GM12878 (cell line): ENCODE measurements around the gene DNAJB4. TPM values are rescaled to one million over a fixed set of nuclear protein-coding genes. Genes with fewer than 3 reads are reported as not detected.

Experiments
- ATF2 ChIP-seq: IDR thresholded peaks from 2 replicates; pipeline ENCODE4 v1.6.1; 2012; ENCODE audit warnings: low read length, inconsistent platforms
- ATF3 ChIP-seq: IDR thresholded peaks from 2 replicates; pipeline ENCODE4 v1.6.1; 2011; ENCODE audit warnings: low read depth, mild to moderate bottlenecking, low read length, moderate library complexity, borderline replicate concordance; ENCODE audit errors: extremely low read depth
- BCL11A ChIP-seq: IDR thresholded peaks from 2 replicates; pipeline ENCODE4 v1.6.1; 2011; ENCODE audit warnings: low read depth, low read length
- BCL3 ChIP-seq: IDR thresholded peaks from 2 replicates; pipeline ENCODE4 v1.6.1; 2011; ENCODE audit warnings: borderline replicate concordance, low read depth, mild to moderate bottlenecking, moderate library complexity, low read length; ENCODE audit not compliant: insufficient read depth, poor library complexity, severe bottlenecking
- CBX5 ChIP-seq: sonication (generic); IDR thresholded peaks from 2 replicates; pipeline ENCODE4 v1.6.1; 2016; ENCODE audit warnings: low read depth, moderate library complexity, mild to moderate bottlenecking, inconsistent platforms
- EED ChIP-seq: sonication (generic); IDR thresholded peaks from 2 replicates; pipeline ENCODE4 v1.6.1; 2016; ENCODE audit warnings: antibody characterized with exemption, low read depth
- EP300 ChIP-seq, 2 experiments: fragments of 150-350 bp in 1 of 2; IDR thresholded peaks; 2 replicates each; pipeline ENCODE4 v1.6.1; 2011 to 2012; ENCODE audit warnings: low read depth in 2 of 2, low read length in 2 of 2, borderline replicate concordance in 1 of 2, improper control_type of control experiment in 1 of 2, inconsistent platforms in 1 of 2; ENCODE audit not compliant: control insufficient read depth in 1 of 2
- ETV6 ChIP-seq, 2 experiments: fragments of 450-650 bp in 1 of 2; IDR thresholded peaks in 1 of 2; conservative IDR thresholded peaks in 1 of 2; 2 replicates each; pipeline ENCODE4 v1.6.1; 2014; ENCODE audit warnings: antibody characterized with exemption in 1 of 2, borderline replicate concordance in 1 of 2, low read depth in 1 of 2, mild to moderate bottlenecking in 1 of 2, moderate library complexity in 1 of 2
- HDAC6 ChIP-seq: fragments of 200-600 bp; sonication (generic); IDR thresholded peaks from one replicate; pipeline ENCODE4 v1.8.0; 2017; ENCODE audit warnings: antibody characterized with exemption; ENCODE audit not compliant: unreplicated experiment
- IKZF1 ChIP-seq: fragments of 450-650 bp; conservative IDR thresholded peaks from 2 replicates; pipeline ENCODE4 v1.6.1; 2017; ENCODE audit warnings: antibody characterized with exemption, mild to moderate bottlenecking
- IKZF2 ChIP-seq, 2 experiments: fragments of 450-650 bp; IDR thresholded peaks; 2 replicates each; pipeline ENCODE4 v1.6.1; 2017; ENCODE audit warnings: mild to moderate bottlenecking in 2 of 2, moderate library complexity in 2 of 2
- IRF4 ChIP-seq: IDR thresholded peaks from 2 replicates; pipeline ENCODE4 v1.6.1; 2011; ENCODE audit warnings: low read depth, low read length
- MEF2A ChIP-seq: IDR thresholded peaks from 2 replicates; pipeline ENCODE4 v1.6.1; 2011; ENCODE audit warnings: low read depth, mild to moderate bottlenecking, low read length, moderate library complexity; ENCODE audit not compliant: insufficient read depth
- NBN ChIP-seq: fragments of 450-650 bp; IDR thresholded peaks from 2 replicates; pipeline ENCODE4 v1.6.1; 2016
- PAX5 ChIP-seq: IDR thresholded peaks from 2 replicates; pipeline ENCODE4 v1.6.1; 2011; ENCODE audit warnings: low read depth, low read length, borderline replicate concordance
- RAD21 ChIP-seq: IDR thresholded peaks from 2 replicates; pipeline ENCODE4 v1.6.1; 2011; ENCODE audit warnings: mild to moderate bottlenecking, low read depth, low read length, moderate library complexity; ENCODE audit not compliant: insufficient read depth
- RB1 ChIP-seq: fragments of 450-650 bp; formaldehyde crosslinking; IDR thresholded peaks from 2 replicates; pipeline ENCODE4 v1.6.1; 2017; ENCODE audit warnings: mild to moderate bottlenecking, borderline replicate concordance
- RFX5 ChIP-seq: IDR thresholded peaks from 2 replicates; pipeline ENCODE4 v1.6.1; 2011; ENCODE audit warnings: low read depth, low read length, improper control_type of control experiment
- SMAD1 ChIP-seq: fragments of 450-650 bp; IDR thresholded peaks from 2 replicates; pipeline ENCODE4 v1.6.1; 2018; ENCODE audit warnings: mild to moderate bottlenecking, low read depth; ENCODE audit not compliant: partially characterized antibody
- SMAD5 ChIP-seq: IDR thresholded peaks from 2 replicates; pipeline ENCODE4 v1.6.1; 2016; ENCODE audit warnings: antibody characterized with exemption, low read depth
- SMC3 ChIP-seq: IDR thresholded peaks from 2 replicates; pipeline ENCODE4 v1.6.1; 2011; ENCODE audit warnings: low read length, improper control_type of control experiment, borderline replicate concordance
- SP1 ChIP-seq: IDR thresholded peaks from one replicate; pipeline ENCODE4 v1.6.1; 2011; ENCODE audit warnings: low read depth, low read length
- TCF7 ChIP-seq: IDR thresholded peaks from 2 replicates; pipeline ENCODE4 v1.6.1; 2014; ENCODE audit warnings: antibody characterized with exemption, borderline replicate concordance
- ZBED1 ChIP-seq: IDR thresholded peaks from 2 replicates; pipeline ENCODE4 v1.6.1; 2016; ENCODE audit warnings: borderline replicate concordance
- ZBTB33 ChIP-seq: fragments of 450-650 bp; IDR thresholded peaks from 2 replicates; pipeline ENCODE4 v1.6.1; 2017; ENCODE audit warnings: mild to moderate bottlenecking
- ZNF207 ChIP-seq: fragments of 450-650 bp; IDR thresholded peaks from 2 replicates; pipeline ENCODE4 v1.6.1; 2014; ENCODE audit warnings: antibody characterized with exemption, mild to moderate bottlenecking, borderline replicate concordance
- ZNF24 ChIP-seq: fragments of 450-650 bp; IDR thresholded peaks from 2 replicates; pipeline ENCODE4 v1.6.1; 2017; ENCODE audit warnings: antibody characterized with exemption, mild to moderate bottlenecking
- polyA plus RNA-seq, 11 experiments: library from polyadenylated mRNA; depleted of rRNA in 4 of 11; unstranded in 6 of 11; stranded (reverse) in 5 of 11; fragments of >200 nt; fragmentation: Nextera tagmentation in 4 of 11; fragmentation: Illumina TruSeq in 1 of 11; extraction: Ambion mirVana in 4 of 11; extraction: Trizol in 1 of 11; gene quantifications; 1 replicate in 1 of 11; 2 replicates in 10 of 11; pipeline versions ENCODE4 v1.2.1 to v1.2.3, GENCODE V29; 2011 to 2016; ENCODE audit warnings: inconsistent platforms in 2 of 11, missing spikeins in 2 of 11, low read depth in 1 of 11
- total RNA-seq, 4 experiments: library from RNA; depleted of rRNA in 3 of 4; stranded (reverse); fragments of >200 nt in 3 of 4; fragmentation: Illumina TruSeq in 1 of 4; extraction: Trizol in 1 of 4; gene quantifications; 2 replicates each; pipeline versions ENCODE4 v1.2.1 to v1.2.3, GENCODE V29; 2013 to 2021

DNAJB4 gene
- total and polyA plus RNA-seq, 10 of the 15 experiments (the other 5 are each of a cell fraction or from before 2014, with no cell fraction given) = 3.8 to 10.5 (median 6.6) TPM

GRCh38 chr1:78060857-78061563 lies 56.3 kb downstream of the DNAJB4 start (continued):
- TF ChIP-seq IKZF2 (IDR thresholded peaks at IDR 0.05) (peak; percentile 32 to 34; a peak in 1 of 4 replicates), MEF2A (peak; percentile 54; the same call in 1 of the 2 replicates), CBX5 (peak; percentile 36; the same call in 1 of the 2 replicates), ATF2 (peak; percentile 55; the same call in 1 of the 2 replicates), PAX5 (0 out of 2 replicates have a peak, but pooled peaks have one; percentile 44), ZNF24 (no peak), SMAD1 (no peak), BCL11A (peak; percentile 44; the same call in 1 of the 2 replicates), ZBED1 (peak; percentile 47; the same call in 1 of the 2 replicates), HDAC6 (no peak), ATF3 (no peak), BCL3 (no peak), NBN (no peak), RAD21 (no peak), IRF4 (peak; percentile 71; the same call in 1 of the 2 replicates), SP1 (no peak), EP300 (IDR thresholded peaks at IDR 0.05; ENCODE audit: borderline replicate concordance in 1 of 2, control insufficient read depth in 1 of 2, low read depth in 2 of 2, low read length in 2 of 2) (no peak), IKZF1 (no peak), ETV6 (conservative IDR thresholded peaks at IDR 0.05 in 1 of 2, IDR thresholded peaks at IDR 0.05 in 1 of 2; ENCODE audit: borderline replicate concordance in 1 of 2, low read depth in 1 of 2) (no peak), TCF7 (no peak), ZNF207 (no peak), SMC3 (no peak), RB1 (no peak), SMAD5 (no peak), EED (peak; percentile 67), RFX5 (no peak), ZBTB33 (no peak)
